NCI-H1436 (cell line): Measurements from ENCODE around the gene CELSR3.

Experiments used
- DNase-seq: peaks from one replicate; lab custom pipeline; 2025; lab: John Stamatoyannopoulos, UW

CELSR3 gene

GRCh38 chr3:48661501-48662144, 1.1 kb downstream of the CELSR3 start:
- no peak for DNase-seq

- DNase-seq, result no peak
These were observed 1.8 kb downstream of the CELSR3 start for GRCh38 chr3:48660800-48661400.

GRCh38 chr3:48656841-48657281, 5.8 kb downstream of the CELSR3 start:
- DNase-seq, result no peak

GRCh38 chr3:48656061-48656840, 6.4 kb downstream of the CELSR3 start:
- DNase-seq, result no peak

GRCh38 chr3:48655606-48656005, 7.1 kb downstream of the CELSR3 start:
- DNase-seq, result no peak

GRCh38 chr3:48655063-48655462, 7.6 kb downstream of the CELSR3 start:
- DNase-seq, result no peak

GRCh38 chr3:48652923-48653715, 9.6 kb downstream of the CELSR3 start:
- DNase-seq, result no peak

GRCh38 chr3:48651771-48652170, 10.9 kb downstream of the CELSR3 start:
- no peak for DNase-seq

- DNase-seq, result no peak
These were observed 12.0 kb downstream of the CELSR3 start for GRCh38 chr3:48650723-48651122.

- no peak for DNase-seq
These were observed 14.4 kb downstream of the CELSR3 start for GRCh38 chr3:48648188-48648850.

- no peak for DNase-seq
These were observed 15.0 kb downstream of the CELSR3 start for GRCh38 chr3:48647714-48648113.

- no peak for DNase-seq
These were observed 17.6 kb downstream of the CELSR3 start for GRCh38 chr3:48644898-48645760.

- no peak for DNase-seq
These were observed 20.1 kb downstream of the CELSR3 start for GRCh38 chr3:48642605-48643004.

GRCh38 chr3:48641396-48641795, 21.3 kb downstream of the CELSR3 start:
- no peak for DNase-seq

- DNase-seq, result no peak
These were observed 22.6 kb downstream of the CELSR3 start for GRCh38 chr3:48639944-48640606.

- no peak for DNase-seq
These were observed 25.4 kb downstream of the CELSR3 start for GRCh38 chr3:48637305-48637704.

GRCh38 chr3:48636149-48636655, 26.5 kb downstream of the CELSR3 start:
- no peak for DNase-seq

- DNase-seq, result peak; percentile 77
These were observed 27.3 kb downstream of the CELSR3 start, which contains the start of gene SLC26A6 for GRCh38 chr3:48635222-48636021. SLC26A6 (minus strand) TSS chr3:48635461; CDS start chr3:48635393, 68 bp downstream.

GRCh38 chr3:48634661-48635221, 27.9 kb downstream of the CELSR3 start:
- no peak for DNase-seq
